ENCODE data around the gene TK2.

TK2 gene

DNA sequence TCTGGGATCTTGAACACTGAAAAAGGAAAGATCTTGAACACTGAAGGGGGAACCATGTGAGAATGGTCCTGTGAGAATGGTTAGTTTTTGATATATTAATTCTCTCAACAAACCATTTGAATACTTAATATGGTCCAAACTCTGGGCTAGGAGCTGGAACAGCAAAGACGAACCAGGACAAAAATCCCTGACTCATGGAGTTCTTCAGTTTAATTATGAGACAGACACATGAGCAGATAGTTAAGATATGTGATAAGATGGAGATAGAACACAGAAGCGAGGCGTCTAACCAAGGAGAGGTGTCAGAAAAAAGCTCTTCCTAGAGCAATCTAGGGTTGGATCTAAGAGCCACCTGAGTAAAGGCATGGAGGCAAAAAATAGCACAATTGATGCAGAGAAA lies 4.1 kb upstream of the TK2 start:
- in situ Hi-C loops (cut with MboI; ENCODE audit: low sequenced_read_pairs, unreplicated experiment), result no loop called here
- no peak for TF ChIP-seq CTCF (IDR thresholded peaks at IDR 0.05; ENCODE audit: borderline replicate concordance, control extremely low read depth, extremely low read depth, insufficient read depth, missing control alignments)
- no peak for DNase-seq (ENCODE audit: low spot score)

DNA sequence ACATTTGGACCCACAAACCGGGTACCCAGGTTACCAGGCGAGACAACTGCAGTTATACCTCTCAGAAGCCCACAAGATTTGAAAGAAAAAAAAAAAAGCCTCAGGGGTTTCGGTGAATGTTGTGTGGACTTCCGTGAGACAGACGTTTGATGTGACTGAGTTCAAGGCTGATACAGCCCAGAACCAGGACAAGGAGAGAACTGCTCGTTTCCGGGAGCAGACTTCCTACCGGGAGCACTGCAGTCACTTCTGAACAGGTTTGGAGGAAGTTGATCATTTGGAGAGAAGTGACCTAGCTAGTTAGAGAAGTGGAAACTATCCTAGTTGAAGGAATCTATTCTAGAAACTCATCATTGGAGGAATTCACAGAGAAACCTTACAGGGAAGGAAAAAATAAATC lies 3.3 kb upstream of the TK2 start:
- TF ChIP-seq CTCF (IDR thresholded peaks at IDR 0.05; ENCODE audit: borderline replicate concordance, control extremely low read depth, extremely low read depth, insufficient read depth, missing control alignments), result no peak
- DNase-seq (ENCODE audit: low spot score), result no peak
- in situ Hi-C loops (cut with MboI; ENCODE audit: low sequenced_read_pairs, unreplicated experiment), result no loop called here

GRCh38 chr16:66552286-66553177 lies 2.6 kb upstream of the TK2 start, which contains the start of gene CKLF:
Gene CKLF, plus strand, starts transcription at chr16:66552576. Its CDS starts 140 bp downstream, at chr16:66552716.
- no peak for TF ChIP-seq CTCF (IDR thresholded peaks at IDR 0.05; ENCODE audit: borderline replicate concordance, control extremely low read depth, extremely low read depth, insufficient read depth, missing control alignments)
- in situ Hi-C loops (cut with MboI; ENCODE audit: low sequenced_read_pairs, unreplicated experiment), result no loop called here
- peak; percentile 96 for DNase-seq (ENCODE audit: low spot score)

- TF ChIP-seq CTCF (IDR thresholded peaks at IDR 0.05; ENCODE audit: borderline replicate concordance, control extremely low read depth, extremely low read depth, insufficient read depth, missing control alignments), result no peak
- in situ Hi-C loops (cut with MboI; ENCODE audit: low sequenced_read_pairs, unreplicated experiment), result no loop called here
- DNase-seq (ENCODE audit: low spot score), result peak; percentile 38
Observed at GRCh38 chr16:66551788-66552285, 1.9 kb upstream of the TK2 start.

- TF ChIP-seq CTCF (IDR thresholded peaks at IDR 0.05; ENCODE audit: borderline replicate concordance, control extremely low read depth, extremely low read depth, insufficient read depth, missing control alignments), result no peak
- in situ Hi-C loops (cut with MboI; ENCODE audit: low sequenced_read_pairs, unreplicated experiment), result no loop called here
- DNase-seq (ENCODE audit: low spot score), result peak; percentile 61
Observed at GRCh38 chr16:66551348-66551759, 1.4 kb upstream of the TK2 start.

DNA sequence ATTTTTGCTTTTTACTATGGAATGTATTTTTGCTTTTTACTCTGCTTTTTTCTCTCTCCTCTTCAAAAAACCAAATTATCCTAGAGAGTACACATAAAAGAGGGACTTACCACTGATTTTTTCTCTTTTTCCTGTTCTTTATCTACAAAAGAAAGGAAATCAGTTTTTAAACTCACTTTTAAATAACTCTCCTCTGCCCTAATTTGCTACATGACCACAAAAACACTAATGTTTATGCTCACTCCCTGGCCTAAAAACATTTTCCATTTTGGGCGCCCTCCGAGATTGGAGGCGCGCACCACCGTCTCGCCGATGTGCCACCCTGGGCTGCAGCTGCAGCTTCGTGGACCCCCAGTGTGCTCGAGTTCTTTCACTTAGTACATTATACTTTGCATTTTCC lies 1.1 kb downstream of the TK2 start:
- TF ChIP-seq CTCF (IDR thresholded peaks at IDR 0.05; ENCODE audit: borderline replicate concordance, control extremely low read depth, extremely low read depth, insufficient read depth, missing control alignments), result no peak
- in situ Hi-C loops (cut with MboI; ENCODE audit: low sequenced_read_pairs, unreplicated experiment), result no loop called here
- DNase-seq (ENCODE audit: low spot score), result no peak
